Breast epithelium (tissue), 3 donors: Measurements from ENCODE around the gene SLX4IP.

Experiments used
- CTCF ChIP-seq, 3 donors: fragments of 450-650 bp; IDR thresholded peaks; one replicate each; pipeline ENCODE4 v1.5.1; 2016 to 2017; ENCODE audit warnings: antibody characterized with exemption in 3 of 3, mild to moderate bottlenecking in 3 of 3, moderate library complexity in 3 of 3
- POLR2AphosphoS5 ChIP-seq, 3 donors: sonication (generic); formaldehyde crosslinking; IDR thresholded peaks; one replicate each; pipeline ENCODE4 v1.6.1; 2017; ENCODE audit warnings: antibody characterized with exemption in 3 of 3

- no peak for TF ChIP-seq CTCF (IDR thresholded peaks at IDR 0.05)
- TF ChIP-seq POLR2AphosphoS5 (IDR thresholded peaks at IDR 0.05): no peak
Measured at GRCh38 chr20:10645205-10645570, 210.1 kb downstream of the SLX4IP start.
